NCI-H345 treated with DMSO at 0.1 percent for 48 hours (cell line): Measurements from ENCODE around the gene GFOD1.

Source experiments
- DNase-seq: peaks from one replicate; lab custom pipeline; 2025; ENCODE audit not compliant: unreplicated experiment; lab: John Stamatoyannopoulos, UW

Gene GFOD1

DNA sequence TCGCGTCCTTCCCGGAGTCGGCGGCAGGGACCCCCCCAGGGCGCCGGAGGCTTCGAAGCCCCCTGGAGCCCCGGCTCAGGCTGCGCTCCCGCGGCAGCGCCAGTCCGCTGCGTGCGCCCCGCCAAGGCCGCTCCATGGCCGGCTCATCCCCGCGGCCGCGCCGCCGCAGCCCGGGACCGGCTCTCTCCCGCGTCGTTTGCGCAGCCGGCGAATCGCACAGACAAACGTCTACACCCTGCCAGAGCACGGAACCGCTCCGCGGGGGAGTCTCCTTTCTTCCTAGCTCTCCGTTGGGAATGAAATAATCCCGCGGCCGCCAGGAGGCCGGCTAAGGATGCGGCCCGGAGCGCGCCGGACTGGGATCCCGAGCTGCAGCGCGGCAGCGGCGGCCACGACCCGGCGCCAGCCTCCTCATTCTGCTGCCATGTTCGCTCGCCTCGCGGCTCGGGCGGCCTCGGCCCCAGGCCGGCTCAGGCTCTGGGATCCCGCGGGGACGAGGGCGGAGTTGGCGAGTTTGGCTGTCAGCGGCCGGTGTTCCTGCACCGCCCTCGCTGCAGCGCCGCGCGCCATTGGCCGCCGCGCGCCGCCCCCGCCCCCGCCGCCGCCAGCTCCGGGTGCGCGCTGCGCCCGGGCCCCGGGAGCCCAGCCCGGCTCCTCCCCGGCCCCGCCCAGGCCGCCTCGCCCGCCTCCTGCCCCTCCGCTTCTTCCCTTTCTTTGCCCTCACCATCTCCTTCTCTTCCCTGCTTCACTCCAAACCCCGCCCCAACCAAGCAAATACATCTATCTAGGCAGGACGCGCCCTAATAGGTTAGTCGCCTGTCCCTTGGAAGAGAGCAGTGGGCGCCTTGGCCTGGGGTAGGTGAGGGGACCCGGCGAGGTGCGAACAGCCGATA, at the start of gene GFOD1:
Gene GFOD1 (minus strand): TSS at position 479 of the 893 bp plus-strand sequence. CDS start 710 bp downstream, outside the sequence.
- peak; percentile 10 for DNase-seq

GRCh38 chr6:13536796-13537526, 49.6 kb upstream of the GFOD1 start:
- no peak for DNase-seq

DNA sequence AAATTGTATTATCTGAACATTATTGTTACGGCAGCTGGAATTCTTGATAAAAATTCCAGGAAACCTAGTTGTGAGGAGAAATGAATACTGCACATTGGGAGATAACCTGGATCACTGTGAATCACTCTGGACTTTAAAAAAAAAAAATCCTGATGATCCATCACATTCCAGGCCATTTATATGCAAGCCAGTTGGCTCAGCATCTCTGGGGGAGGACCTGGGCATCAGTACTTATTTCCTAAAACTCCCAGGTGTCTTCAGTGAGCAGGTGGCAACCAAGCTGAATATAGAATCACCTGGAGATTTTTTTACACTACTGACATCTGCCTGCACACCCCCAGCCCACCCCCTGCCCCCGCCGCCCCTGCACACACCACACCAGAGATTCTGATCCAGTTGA, 47.9 kb upstream of the GFOD1 start:
- no peak for DNase-seq

DNA sequence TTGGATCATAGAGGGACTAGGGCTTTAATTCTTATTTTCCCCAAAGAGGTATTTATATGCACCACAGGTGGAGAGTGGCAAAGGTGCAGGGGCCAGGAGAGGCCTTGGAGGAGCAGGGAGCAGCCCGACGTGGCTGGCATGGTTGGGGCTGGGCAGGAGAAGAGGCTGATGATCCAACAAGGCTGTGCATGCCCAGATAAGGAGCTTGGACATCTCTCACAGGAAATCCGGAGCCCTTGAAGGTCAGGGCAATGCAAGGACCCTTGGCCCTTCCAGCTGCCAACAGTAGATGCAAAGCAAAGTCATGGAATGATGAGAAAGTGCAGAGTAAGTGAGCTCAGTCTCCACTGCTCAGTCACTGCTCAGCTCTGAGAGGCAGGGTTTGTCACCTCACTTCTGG, 47.1 kb upstream of the GFOD1 start:
- DNase-seq = no peak

GRCh38 chr6:13531956-13532355, 44.6 kb upstream of the GFOD1 start:
- DNase-seq = no peak

DNA sequence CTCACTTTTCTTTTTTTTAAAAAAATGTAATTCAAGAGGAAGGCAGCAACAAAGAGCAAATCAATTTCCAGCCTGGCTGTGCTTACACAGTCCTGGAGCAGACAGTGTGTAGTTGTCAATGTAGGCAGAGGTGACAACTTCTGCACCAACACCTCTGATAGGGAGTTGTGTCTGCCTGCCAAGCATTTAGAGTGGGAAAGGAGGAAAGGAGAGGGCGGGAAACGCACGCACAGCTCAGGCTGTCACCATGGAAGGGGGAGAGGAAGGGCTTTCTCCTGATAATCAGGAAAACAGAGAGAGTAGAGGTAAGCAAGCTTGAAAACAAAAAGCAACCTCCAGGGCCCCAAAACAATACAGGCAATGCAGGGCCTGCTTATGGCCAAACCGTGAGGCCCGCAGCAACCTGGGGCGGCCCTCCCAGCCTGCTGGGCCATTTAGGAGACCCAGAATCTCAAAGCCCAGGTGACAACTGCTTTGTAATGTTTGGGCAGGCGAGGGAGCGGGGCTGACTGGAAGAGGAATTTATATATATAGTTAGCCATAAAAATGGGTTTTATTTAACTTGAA, 41.5 kb upstream of the GFOD1 start:
- DNase-seq = no peak

DNA sequence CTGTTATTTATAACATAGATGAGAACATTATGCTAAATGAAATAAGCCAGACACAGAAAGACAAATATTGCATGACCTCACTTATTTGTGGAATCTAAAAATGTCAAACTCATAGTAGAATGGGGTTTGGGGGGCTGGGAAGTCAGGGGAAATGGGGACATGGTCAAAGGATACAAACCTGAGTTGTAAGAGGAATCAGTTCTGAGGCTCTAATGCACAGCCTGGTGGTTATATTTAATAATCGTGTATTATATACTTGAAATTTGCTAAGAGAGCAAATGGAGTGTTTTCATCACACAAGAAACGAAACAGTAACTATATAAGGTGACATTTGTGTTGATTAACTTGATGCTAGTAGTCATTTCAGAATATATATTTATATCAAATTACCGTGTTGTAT, 40.8 kb upstream of the GFOD1 start:
- no peak for DNase-seq

GRCh38 chr6:13527671-13528056, 40.3 kb upstream of the GFOD1 start:
- DNase-seq = no peak

GRCh38 chr6:13526727-13527670, 39.6 kb upstream of the GFOD1 start:
- DNase-seq = no peak

GRCh38 chr6:13526357-13526726, 38.9 kb upstream of the GFOD1 start:
- DNase-seq = no peak

GRCh38 chr6:13524801-13525508, 37.6 kb upstream of the GFOD1 start:
- no peak for DNase-seq

DNA sequence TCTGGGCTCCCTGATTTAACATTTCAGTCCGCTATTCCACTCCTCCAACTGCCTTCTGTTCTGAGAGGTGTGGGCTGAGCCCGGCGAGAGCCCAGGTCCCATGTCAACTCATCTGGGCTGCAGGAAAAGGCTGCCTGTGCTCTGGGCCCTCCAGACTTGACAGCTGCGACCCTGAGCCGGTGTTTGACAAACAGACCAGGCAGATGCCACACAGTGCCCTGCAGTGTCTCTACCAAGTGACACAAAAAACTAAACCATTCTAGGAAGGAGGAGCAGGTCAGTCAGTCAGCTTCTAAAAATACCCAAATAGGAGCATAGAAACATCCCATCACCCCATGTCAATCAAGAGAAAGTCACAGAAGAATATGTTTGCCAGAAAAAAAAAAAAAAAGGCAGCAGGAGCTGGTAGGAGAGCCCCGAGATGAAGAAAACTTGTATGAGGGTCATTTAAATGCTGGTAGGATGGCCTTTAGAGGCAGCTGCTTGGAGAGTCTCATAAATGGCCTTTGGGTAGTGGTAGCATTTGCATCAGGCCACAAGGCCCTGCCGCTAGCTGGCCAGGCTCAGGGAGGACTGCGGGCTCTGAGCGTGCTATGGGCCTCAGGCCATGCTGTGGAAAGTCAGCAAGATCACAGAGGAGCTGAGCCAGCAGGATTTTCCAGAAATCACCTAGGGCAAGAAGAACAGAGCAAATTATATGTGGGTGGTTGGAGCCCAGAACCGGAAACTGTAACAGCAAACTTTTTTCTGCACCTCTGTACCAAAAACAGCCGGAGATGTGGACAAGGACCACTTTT, 36.6 kb upstream of the GFOD1 start:
- no peak for DNase-seq

DNA sequence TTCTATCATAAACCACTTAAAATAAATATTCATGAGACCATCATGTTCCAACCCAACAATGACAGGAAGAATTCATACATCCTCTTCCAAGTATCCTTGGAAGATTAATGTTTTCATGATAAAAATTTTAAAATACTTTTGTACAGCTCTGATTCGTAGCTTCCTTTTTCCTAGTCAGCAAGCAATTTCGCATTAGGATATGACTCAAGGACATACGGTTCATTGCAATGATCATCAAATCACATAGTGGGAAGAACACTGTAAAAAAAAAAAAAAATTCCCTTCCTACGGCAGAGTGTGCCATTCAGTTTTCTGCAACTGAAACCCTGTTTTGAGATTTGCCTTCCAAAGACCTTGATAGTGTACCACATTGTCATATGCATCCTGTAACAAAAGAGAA, 35.3 kb upstream of the GFOD1 start:
- no peak for DNase-seq

DNA sequence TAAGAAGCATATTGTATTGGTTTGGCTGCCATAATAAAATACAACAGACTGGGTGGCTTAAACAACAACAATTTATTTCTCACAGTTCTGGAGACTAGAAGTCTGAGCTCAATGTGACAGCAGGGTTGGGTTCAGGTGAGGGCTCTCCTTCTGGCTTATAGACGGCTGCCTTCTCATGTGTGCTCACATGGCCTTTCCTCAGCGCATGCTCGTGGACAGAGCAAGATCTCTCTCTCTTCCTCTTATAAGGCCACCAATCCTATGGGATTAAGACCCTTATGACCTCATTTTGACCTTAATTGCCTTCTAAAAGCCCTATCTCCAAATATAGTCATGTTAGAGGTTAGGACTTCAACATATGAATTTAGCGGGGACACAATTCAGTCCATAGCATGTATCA, 32.4 kb upstream of the GFOD1 start:
- no peak for DNase-seq

DNA sequence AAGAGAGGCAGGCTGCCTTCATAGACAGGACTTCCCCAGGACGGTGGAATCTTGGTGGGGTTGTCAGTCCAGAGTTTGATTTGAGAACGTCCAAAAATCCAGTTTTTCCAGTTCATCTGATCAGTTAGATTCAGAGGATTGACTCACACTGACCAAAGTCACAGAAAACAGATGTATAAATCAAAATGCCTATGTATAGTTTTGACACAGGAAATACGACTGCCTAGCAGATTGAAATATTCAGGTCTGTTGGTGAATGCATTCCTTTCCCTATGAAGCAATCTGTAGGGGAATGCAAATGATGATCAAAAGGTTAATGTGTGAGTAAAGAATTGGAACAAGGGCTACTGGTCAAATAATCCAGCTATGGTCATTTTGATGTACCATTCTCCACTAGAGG, 29.7 kb upstream of the GFOD1 start:
- no peak for DNase-seq

GRCh38 chr6:13515912-13516311, 28.5 kb upstream of the GFOD1 start:
- DNase-seq = no peak

- no peak for DNase-seq
Measured at GRCh38 chr6:13513626-13514502, 26.5 kb upstream of the GFOD1 start.

DNA sequence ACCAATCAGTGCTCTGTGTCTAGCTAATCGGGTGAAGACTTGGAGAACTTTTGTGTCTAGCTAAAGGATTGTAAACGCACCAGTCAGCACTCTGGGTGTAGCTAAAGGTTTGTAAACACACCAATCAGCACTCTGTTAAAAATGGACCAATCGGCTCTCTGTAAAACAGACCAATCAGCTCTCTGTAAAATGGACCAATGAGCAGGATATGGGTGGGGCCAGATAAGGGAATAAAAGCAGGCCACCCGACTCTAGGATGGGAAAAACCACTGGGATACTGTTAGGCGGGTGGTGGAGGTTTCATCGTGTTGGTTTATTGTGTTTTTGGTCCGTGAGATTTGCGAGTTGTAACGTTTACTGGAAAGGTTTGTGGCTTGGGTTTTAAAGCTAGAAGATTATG, 25.5 kb upstream of the GFOD1 start:
- no peak for DNase-seq
